ENCODE data around the gene ATP2A2.
"Not testable (repeated sequence)": the region's sequence is repeated elsewhere in the genome, so short reads cannot be mapped to it uniquely, and the experiment has no call there.

Gene ATP2A2

DNA sequence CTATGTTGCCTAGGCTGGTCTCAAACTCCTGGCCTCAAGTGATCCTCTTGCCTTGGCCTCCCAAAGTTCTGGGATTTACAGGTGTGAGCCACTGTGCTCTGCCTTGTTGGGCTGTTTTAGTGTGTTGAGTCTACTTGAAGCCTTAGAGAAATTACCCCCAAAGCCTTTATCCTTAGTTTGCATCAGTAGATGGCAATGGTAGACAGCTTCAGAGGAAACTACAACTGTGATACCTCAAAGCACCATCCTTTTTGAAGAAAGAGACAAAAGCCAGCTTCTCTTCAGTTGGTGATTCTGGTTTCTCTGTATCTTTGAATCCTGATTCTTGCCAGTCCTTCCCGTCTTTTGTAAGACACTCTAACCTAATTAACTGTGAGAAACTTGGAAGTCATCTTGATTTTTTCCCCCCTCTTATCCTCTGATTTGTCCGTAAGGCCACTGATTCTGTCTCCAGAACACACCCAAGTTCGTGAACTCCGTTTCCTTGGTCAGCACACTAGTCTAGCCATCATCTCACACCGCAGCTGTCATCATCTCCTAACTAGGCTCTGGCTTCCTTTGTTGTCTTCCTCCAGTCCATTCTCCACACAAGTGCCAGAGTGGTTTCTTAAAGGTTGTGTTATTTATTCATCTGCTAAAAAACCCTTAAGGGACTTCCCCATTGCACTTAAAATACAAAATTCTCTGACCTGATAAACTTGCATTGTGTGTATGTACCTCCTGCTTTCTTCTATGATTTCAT is 20.2 kb downstream of the ATP2A2 start:
- no peak for DNase-seq

DNA sequence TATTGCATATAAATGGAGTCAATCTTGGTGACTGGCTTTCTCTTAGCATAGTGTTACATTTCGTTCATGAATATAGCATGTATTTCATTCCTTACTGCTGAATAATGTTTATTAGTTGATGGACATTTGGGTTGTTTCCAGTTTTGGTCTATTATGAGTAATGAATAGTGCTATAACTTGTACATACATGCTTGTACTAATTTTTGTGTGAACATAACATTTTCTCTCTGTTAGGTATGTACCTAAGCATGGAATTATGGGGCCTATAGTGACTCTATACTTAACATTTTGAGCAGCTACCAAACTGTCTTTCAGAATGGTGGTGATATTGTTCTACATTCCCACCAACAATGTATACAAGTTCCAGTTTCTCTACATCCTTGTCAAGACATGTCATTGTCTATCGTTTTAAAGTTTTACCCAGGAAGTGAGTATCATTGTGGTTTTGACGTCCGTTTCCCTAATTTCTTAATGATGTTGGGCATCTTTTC is 23.1 kb downstream of the ATP2A2 start:
- DNase-seq, result no peak

DNA sequence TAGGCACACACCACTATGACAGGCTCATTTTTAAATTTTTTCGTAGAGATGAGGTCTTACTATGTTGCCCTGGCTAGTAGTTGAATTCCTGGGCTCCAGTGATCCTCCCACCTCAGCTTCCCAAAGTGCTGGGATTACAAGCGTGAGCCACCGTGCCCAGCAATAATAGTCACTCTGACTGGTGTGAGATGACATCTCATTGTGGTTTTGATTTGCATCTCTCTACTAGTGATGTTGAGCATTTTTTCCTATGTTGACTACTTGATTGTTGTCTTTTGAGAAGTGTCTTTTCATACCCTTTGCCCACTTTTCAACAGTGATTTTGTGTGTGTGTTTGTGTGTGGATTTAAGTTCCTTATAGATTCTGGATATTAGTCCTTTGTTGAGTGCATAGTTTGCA is 26.3 kb downstream of the ATP2A2 start:
- no peak for DNase-seq

DNA sequence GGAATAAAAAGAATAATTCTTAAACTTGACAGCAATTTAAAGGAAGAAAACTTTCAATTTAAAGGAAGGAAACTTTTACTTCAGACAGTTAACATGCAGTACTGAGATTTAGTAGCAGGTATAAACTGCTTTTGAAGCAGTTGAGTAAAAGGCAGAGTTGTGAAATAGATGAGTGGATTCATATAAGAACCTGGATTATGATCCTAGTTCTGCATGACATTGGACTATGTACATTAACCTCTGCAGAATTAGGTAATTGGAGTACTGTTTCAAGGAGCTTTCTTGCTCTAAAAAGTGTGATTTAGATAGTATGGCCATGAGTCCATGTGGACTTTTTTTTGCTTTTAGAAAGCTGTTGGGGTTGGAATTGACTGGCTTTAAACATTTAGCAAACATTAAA is 29.7 kb downstream of the ATP2A2 start:
- no peak for DNase-seq

DNA sequence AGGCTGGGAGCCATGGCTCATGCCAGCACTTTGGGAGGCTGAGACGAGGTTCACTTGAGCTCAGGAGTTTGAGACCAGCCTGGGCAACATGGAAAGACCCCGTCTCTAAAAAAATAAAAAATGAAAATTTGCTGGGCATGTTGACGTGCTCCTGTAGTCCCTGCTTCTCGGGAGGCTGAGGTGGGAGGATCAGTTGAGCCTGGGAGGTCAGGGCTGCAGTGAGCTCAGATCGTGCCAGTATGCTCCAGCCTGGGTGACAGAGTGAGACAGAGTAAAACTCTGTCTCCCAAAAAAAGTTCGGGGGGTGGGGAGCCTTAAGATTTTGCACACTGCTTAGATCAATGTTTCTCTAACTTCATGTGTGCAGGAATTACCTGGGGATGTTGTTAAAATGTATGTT is 30.9 kb downstream of the ATP2A2 start:
- no peak for DNase-seq

DNA sequence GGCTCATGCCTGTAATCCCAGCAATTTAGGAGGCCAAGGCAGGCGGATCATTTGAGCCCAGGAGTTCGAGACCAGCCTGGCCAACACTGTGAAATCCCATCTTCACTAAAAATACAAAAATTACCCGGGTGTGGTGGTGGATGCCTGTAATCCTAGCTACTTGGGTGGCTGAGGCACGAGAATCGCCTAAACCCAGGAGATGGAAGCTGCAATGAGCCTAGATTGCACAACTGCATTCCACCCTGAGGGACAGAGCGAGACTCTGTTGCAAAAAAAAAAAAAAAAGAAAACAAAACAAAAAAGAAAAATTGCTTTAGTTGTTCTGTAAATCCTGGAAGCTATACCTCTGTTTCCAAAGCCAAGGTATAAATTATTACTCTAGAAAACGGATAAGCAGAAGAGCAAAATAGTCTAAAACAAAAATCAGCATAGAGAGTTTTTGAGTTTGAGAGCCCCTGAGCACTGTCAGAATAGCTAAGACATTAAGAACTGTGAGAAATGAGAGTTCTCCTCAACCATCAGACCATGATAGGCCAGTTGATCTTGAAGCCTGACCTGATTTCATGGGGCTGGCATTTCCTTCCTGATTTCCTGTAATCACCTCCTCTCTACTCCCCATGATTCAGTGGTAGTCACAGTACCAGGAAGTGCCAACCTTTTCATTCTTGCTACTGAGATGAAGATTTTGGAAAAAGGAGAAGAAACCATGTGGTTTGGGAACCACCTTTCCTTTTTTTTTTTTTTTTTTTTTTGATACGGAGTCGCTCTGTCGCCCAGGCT is 31.7 kb downstream of the ATP2A2 start:
- no peak for DNase-seq

DNA sequence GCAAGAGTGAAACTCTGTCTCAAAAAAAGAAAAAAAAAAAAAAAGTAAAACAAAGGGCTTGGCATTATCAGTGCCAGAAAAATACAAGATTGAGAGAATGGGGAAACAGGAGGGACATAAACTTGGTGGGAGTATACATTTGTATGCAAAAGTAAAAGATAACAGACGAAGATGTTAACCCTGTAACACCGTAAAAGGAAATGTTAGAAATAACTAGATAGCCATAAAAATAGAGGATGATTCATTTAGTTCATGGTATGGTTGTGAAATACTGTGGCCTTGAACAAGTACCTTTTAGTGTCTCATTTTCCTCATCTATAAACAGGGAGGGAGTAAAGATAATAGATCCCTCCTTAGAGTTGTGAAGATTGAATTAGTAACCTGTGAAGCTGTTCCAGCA is 33.3 kb downstream of the ATP2A2 start:
- DNase-seq, result no peak

DNA sequence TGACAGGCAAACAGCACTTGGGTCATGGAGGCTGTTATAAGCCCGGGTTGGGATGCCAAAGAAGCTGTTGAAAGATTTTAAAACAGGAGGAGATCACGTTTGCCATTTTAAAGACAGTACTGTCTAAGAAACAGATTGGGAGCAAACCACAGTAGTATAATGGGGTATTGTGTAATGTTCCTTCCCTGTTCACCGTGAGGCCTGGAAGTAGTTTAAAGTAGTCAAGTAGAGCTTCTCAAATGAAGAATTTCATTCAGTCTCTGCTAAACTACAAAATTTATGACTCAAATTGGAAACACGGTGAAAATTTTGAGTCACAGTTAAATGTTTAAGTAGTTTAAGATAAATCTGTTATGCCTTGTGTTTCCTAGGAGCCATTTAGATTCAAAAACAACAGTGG is 35.8 kb downstream of the ATP2A2 start:
- no peak for DNase-seq

DNA sequence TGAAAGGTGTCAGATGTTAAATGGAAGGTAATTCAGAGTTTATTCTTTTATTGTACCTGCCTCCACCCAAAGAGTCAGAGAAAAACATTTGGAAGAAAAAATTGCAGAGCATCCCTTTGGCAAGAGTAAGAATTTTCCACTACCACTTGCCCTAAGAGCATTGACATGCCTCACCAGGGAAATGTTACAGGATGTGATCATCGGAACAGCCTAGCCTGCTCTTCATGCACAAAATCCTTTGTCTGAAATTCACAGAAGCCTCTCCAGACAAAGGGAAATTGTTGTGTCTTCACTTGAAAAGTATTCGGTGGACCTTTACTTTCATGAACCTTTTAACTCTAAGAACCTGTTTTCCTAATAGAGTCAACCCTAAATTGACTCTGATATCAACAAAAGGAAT is 36.9 kb downstream of the ATP2A2 start:
- no peak for DNase-seq

DNA sequence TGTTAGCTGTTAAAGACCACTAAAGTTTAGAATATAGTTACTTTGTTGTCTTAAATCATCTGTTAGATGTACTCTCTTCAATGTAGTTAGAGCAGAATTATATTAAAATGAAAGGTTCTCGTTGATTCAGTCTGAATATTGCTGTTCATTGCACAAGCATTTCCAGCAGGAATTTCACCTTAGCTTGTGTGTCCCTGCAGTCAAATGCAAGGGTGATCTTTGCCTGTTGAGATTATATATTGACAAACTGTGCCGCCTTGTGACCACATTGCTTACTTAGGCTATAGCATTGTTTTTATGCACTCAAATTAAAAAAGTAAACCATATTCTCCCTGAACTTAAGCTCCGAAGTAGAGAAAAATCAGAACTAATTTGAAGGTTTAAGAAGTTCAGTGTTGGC is 39.5 kb downstream of the ATP2A2 start:
- DNase-seq, result no peak

DNA sequence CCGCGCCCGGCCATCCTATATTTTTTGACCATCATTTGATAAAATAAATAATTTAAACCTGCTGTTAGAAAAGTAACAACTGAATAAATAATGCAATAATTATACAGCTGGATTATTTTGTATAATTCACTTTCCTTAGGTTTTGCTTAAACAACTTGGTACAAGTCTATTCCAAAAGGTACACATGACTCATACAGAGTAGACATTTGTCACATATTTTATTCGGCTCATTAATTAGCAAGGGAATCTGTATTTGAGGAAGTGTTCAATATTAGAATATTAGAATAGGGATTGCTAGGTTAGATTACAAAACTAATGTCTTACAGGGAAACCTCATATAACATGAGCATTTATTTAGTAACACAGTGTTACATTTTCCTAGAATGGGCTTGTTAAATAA is 48.7 kb downstream of the ATP2A2 start:
- DNase-seq, result no peak

DNA sequence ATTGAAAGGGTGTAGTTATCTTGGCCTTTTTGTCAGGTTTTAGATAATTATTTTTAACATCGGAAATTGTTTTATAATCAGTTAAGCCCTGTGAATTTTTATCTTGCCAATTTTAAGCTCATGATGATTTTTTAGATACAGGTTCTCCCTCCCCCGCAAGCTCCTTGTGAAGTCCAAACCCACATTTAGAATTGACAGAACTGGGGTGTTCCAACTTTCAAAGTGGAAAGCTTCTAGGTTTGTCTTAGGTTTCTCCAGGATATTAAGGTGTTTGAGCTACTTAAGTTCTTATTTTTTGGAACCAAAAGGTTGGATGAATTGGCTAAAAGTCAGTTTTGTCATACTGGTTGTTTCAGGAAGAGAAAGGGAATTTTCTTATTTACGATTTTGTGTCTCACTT is 49.1 kb downstream of the ATP2A2 start:
- no peak for DNase-seq

DNA sequence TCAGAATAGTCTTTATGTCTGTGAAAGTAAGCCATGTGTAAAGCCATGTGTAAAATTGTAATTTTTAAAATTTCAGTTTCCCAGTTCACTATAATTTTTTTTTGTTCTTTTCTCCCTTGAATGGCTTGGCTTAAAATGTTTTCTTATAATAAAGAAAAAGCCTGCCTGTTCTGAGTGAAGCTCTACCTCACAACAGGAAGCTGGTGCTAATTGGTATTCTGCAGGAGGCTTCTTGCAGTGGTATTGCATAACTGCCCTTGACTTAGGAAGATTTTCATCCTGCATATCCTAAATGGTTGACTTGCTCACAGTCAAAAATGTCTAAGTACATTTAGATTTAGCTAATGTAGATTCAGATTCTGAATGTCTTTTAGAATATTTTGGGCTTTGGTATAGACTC is 49.5 kb downstream of the ATP2A2 start:
- no peak for DNase-seq

DNA sequence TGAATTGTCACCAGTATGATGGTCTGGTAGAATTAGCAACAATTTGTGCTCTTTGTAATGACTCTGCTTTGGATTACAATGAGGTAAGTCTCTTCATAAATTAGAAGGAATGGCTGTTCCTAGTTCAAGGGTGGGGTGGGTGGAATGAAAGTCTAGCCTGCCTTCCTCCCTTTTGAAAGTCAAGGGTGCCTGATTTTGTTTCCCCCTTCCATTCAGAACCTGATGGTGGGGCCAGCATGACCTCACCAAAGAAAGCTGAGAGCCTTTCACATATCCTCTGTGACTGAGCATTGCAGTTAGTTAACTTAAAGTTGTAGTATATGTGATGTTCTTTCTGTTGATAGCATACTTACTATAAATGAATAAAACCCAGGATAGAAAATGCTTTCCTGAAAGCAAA is 52.2 kb downstream of the ATP2A2 start:
- DNase-seq, result no peak

DNA sequence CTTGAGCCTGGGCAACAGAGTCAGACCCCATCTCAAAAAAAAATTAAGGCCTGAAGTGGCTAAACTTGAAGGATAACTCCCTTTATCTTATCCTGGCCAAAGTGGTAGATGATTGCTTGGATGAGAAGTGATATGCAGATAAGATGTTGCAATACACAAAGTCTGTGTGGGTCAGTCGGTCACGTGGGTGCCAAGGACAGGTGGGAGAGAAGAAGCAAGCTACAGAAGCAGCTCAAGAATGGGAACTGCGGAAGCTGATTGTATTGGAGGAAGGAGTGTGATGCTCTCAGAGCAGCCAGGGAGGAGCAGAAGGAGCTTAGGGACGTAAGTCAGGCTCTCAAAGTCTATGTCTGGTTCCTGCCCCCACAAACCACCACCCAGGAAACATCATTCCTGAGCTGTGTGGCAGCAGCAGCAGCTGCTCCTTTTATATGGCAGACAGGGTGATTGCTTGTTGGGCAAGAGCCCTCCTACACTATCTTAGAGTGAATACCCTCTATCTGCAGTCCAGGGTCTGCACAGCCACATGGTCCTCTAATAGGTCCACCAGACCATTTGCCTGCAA is 54.5 kb downstream of the ATP2A2 start:
- DNase-seq, result no peak

DNA sequence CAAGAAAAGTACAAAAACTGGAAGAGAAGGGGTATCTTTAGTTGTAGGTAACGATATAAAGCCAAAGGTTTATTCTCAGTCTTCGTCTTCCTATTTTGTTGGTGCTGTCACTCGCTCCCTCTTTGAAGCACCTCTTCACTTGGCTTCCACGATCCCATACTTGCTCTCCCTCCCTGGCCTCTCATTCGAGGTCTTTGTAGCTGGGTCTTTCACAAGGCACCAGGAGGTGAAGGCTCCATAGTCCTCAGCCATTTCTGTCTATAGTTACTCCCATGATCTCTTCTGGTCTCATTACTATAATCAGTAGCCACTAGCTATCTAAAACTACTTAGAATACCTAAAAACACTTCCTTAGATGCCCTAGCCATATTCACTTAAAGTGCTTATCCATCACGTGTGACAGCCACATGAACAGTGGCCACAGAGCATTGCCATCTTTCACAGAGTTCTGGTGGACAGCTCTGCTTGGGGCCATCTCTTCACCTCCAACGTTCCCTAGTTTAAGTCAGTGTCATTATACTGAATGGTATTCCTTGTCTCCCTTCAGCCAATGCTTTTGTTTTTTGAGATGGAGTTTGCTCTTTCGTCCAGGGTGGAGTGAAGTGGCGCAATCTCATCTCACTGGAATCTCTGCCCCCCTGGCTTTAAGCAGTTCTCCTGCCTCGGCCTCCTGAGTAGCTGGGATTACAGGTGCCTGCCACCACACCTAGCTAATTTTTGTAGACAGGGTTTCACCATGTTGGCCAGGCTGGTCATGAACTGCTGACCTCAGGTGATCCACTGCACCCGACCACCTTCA is 57.1 kb downstream of the ATP2A2 start:
- DNase-seq, result no peak

DNA sequence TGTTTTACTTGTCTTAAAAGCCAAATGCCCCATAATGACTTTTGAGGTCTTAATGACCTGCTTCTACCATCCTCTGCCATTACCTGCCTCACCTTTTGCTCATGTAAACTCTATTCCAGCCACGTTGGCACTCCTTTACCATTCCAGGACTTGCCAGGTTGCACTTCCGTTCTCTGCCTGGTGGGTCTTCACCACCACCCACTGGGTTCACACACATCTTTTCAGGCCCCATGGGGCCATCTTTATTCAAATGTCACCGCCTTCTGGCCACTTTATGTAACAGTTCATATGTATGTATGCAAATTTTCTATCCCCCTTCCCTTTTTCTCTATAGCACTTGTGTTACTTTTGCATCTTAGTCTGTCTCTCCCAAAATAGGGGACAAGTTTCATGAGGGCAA is 57.7 kb downstream of the ATP2A2 start:
- DNase-seq, result no peak

DNA sequence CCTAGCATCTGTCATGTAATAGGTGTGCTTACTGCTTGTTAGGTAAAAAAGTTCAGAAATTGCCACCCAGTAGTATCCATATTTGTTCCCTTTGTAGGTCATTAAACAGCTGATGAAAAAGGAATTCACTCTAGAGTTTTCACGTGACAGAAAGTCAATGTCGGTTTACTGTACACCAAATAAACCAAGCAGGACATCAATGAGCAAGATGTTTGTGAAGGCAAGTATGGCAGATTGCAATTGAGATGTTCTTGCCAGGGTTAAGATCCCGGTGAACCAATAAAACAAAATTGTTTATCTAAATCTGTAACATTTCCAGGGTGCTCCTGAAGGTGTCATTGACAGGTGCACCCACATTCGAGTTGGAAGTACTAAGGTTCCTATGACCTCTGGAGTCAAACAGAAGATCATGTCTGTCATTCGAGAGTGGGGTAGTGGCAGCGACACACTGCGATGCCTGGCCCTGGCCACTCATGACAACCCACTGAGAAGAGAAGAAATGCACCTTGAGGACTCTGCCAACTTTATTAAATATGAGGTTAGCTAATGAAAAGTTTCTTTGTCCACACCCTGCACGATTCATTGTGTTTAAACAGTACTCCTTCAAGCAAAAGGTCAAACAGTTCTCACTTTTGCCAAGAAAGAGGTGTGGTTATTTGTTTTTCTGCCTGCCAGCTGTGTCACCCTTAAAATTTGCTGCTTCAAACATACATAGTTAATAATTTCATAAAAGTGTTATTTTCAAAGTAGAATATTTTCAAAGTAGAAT is 58.3 kb downstream of the ATP2A2 start:
- DNase-seq, result no peak

DNA sequence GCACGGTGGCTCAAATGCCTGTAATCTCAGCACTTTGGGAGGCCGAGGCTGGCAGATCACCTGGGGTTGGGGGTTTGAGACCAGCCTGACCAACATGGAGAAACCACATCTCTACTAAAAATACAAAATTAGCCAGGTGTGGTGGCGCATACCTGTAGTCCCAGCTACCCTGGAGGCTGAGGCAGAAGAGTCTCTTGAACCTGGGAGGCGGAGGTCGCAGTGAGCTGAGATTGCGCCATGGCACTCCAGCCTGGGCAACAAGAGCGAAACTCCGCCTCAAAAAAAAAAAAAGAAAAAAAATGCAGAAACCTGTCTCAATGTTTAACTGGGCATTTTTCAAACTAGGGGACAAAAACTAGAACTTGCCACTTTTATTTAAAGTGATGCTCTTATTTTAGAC is 59.2 kb downstream of the ATP2A2 start:
- DNase-seq, result not testable (repeated sequence)

DNA sequence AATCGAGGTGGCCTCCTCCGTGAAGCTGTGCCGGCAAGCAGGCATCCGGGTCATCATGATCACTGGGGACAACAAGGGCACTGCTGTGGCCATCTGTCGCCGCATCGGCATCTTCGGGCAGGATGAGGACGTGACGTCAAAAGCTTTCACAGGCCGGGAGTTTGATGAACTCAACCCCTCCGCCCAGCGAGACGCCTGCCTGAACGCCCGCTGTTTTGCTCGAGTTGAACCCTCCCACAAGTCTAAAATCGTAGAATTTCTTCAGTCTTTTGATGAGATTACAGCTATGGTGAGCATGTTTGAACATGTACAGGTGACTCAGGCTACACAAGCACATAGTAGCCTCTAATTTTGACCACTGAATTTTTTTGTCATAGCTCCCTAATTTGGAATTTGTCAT is 59.7 kb downstream of the ATP2A2 start:
- DNase-seq, result no peak

DNA sequence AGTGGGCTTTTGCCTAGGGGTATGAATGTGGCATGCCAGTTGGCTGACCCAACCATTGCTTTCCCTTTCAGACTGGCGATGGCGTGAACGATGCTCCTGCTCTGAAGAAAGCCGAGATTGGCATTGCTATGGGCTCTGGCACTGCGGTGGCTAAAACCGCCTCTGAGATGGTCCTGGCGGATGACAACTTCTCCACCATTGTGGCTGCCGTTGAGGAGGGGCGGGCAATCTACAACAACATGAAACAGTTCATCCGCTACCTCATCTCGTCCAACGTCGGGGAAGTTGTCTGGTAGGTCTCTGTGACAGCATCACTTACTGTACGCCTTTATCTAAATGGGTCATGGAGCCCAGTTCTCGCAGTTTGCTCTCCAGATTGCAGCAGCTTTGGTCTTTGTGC is 61.1 kb downstream of the ATP2A2 start:
- no peak for DNase-seq

DNA sequence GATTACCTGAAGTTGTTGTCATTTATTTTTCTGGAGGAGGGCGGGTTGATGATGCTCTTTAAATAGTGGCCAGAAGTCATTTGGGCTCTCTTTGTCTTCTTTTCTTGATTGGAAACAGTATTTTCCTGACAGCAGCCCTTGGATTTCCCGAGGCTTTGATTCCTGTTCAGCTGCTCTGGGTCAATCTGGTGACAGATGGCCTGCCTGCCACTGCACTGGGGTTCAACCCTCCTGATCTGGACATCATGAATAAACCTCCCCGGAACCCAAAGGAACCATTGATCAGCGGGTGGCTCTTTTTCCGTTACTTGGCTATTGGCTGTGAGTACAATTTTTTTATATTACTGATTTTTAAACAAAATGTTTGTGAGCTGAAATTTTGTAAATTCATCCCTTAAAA is 62.1 kb downstream of the ATP2A2 start:
- DNase-seq, result no peak
